Measurements from ENCODE around the gene LGSN.
"Not testable (repeated sequence)": the region's sequence is repeated elsewhere in the genome, so short reads cannot be mapped to it uniquely, and the experiment has no call there.

The LGSN gene

DNA sequence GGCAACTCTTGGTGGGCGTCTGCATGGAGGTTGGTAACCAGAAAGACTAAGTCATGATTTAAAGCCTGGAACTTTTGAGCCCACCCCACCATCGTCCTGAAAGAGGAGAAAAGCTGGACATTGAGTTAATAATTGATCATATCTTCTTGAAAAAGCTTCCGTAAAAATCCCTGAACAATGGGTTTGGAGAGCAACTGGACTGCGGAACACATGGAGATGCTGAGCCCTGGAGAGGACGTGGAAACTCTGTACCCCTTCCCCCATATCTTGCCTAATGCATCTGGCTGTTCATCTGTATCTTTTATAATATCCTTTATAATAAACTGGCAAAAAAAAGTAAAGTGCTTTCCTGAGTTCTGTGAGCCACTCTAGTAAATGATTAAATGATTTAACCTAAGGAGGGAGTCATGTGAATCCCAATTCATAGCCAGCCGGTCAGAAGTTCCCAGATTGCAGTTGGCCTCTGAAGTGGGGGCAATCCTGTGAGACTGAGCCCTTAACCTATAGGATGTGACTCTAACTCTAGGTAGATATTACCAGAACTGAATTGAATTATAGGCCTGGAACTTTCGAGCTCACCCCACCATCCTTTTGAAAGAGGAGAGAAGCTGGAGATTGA lies 26.5 kb upstream of the LGSN start:
- Histone ChIP-seq H3K9me3 (replicated peaks; ENCODE audit: low read length) (no peaks in the 10 kb centered on the region), H3K4me2 (ENCODE audit: low read length) (no peak overlapping the region), H3K36me3 (ENCODE audit: insufficient read depth, low read length) (no peaks in the 10 kb centered on the region), H3K27me3 (ENCODE audit: control insufficient read depth, insufficient read depth, low read length) (no peaks in the 10 kb centered on the region), H3K4me1 (ENCODE audit: control insufficient read depth, insufficient read depth, low read length) (peaks cover 26% of the 10 kb centered on the region), H3K9ac (ENCODE audit: low read depth, low read length) (no peak overlapping the region), H3K4me3 (ENCODE audit: low read length) (no peak overlapping the region)

DNA sequence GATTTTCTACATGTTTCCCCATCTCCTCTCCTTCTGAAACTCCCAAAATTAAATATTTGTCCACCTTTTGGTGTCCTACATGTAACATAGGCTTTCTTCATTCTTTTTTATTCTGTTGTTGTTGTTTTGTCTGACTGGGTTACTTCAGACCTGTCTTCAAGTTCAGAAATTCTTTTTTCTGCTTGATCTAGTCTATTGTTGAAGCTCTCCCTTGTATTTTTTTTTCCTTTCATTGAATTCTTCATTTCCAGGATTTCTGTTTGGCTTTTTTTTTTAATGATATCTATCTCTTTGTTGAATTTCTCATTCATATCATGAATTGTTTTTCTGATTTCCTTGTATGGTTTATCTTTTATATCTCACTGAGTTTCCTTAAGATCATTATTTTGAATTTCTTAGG lies 20.6 kb upstream of the LGSN start:
- no peaks in the 10 kb centered on the region for H3K36me3 ChIP-seq (ENCODE audit: insufficient read depth, low read length)
- no peak overlapping the region for H3K4me2 ChIP-seq (ENCODE audit: low read length)
- no peak overlapping the region for H3K9ac ChIP-seq (ENCODE audit: low read depth, low read length)
- no peaks in the 10 kb centered on the region for H3K4me1 ChIP-seq (ENCODE audit: control insufficient read depth, insufficient read depth, low read length)
- H3K4me3 ChIP-seq (ENCODE audit: low read length) = no peak overlapping the region
- H3K27me3 ChIP-seq (ENCODE audit: control insufficient read depth, insufficient read depth, low read length) = no peaks in the 10 kb centered on the region
- no peaks in the 10 kb centered on the region for H3K9me3 ChIP-seq (replicated peaks; ENCODE audit: low read length)

DNA sequence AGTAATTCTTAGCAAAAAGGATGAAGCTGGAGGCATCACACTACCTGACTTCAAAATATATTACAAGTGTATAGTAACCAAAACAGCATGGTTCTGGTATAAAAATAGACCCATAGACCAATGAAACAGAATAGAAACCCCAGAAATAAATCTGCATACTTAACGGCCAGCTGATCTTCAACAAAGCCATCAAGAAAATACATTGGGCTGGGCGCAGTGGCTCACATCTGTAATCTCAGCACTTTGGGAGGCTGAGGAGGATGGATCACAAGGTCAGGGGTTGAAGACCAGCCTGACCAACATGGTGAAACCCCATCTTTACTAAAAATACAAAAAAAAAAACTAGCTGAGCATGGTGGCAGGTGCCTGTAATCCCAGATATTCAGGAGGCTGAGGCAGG lies 14.9 kb upstream of the LGSN start:
- not testable (repeated sequence) for H3K27me3 ChIP-seq (ENCODE audit: control insufficient read depth, insufficient read depth, low read length); H3K4me1 ChIP-seq (ENCODE audit: control insufficient read depth, insufficient read depth, low read length); H3K9me3 ChIP-seq (replicated peaks; ENCODE audit: low read length); H3K4me2 ChIP-seq (ENCODE audit: low read length); H3K36me3 ChIP-seq (ENCODE audit: insufficient read depth, low read length); H3K9ac ChIP-seq (ENCODE audit: low read depth, low read length); H3K4me3 ChIP-seq (ENCODE audit: low read length)

DNA sequence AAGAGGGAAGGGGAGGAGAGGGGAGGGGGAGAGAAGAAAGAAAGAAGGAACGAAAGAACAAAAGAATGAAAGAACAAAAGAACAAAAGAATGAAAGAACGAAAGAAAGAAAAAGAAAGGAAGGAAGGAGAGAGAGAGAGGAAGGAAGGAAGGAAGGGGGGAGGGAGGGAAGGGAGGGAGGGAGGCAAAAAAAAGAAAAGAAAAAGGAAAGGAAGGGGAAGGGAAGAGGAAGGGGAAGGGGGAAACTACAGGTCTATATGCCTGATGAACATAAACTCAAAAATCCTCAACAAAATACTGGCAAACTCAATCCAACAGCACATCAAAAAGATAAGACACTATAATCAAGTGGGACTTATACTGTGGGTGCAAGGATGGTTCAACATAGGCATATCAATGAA lies 13.7 kb upstream of the LGSN start:
- H3K27me3 ChIP-seq (ENCODE audit: control insufficient read depth, insufficient read depth, low read length) = no peaks in the 10 kb centered on the region
- no peak overlapping the region for H3K9ac ChIP-seq (ENCODE audit: low read depth, low read length)
- H3K4me3 ChIP-seq (ENCODE audit: low read length) = no peak overlapping the region
- no peak overlapping the region for H3K4me2 ChIP-seq (ENCODE audit: low read length)
- H3K4me1 ChIP-seq (ENCODE audit: control insufficient read depth, insufficient read depth, low read length) = no peaks in the 10 kb centered on the region
- no peaks in the 10 kb centered on the region for H3K36me3 ChIP-seq (ENCODE audit: insufficient read depth, low read length)
- no peaks in the 10 kb centered on the region for H3K9me3 ChIP-seq (replicated peaks; ENCODE audit: low read length)

DNA sequence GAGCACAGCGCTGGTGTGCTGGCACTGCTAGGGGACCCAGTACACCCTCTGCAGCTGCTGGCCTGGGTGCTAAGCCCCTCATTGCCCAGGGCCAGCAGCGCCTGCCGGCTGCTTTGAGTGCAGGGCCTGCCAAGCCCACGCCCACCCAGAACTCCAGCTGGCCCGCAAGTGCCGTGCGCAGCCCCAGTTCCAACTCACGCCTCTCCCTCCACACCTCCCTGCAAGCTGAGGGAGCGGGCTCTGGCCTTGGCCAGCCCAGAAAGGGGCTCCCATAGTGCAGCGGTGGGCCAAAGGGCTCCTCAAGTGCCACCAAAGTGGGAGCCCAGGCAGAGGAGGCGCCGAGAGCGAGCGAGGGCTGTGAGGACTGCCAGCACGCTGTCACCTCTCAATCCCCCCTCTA lies 6.8 kb upstream of the LGSN start:
- H3K4me3 ChIP-seq (ENCODE audit: low read length); H3K4me2 ChIP-seq (ENCODE audit: low read length); H3K4me1 ChIP-seq (ENCODE audit: control insufficient read depth, insufficient read depth, low read length); H3K36me3 ChIP-seq (ENCODE audit: insufficient read depth, low read length); H3K9me3 ChIP-seq (replicated peaks; ENCODE audit: low read length); H3K9ac ChIP-seq (ENCODE audit: low read depth, low read length); H3K27me3 ChIP-seq (ENCODE audit: control insufficient read depth, insufficient read depth, low read length): not testable (repeated sequence)

DNA sequence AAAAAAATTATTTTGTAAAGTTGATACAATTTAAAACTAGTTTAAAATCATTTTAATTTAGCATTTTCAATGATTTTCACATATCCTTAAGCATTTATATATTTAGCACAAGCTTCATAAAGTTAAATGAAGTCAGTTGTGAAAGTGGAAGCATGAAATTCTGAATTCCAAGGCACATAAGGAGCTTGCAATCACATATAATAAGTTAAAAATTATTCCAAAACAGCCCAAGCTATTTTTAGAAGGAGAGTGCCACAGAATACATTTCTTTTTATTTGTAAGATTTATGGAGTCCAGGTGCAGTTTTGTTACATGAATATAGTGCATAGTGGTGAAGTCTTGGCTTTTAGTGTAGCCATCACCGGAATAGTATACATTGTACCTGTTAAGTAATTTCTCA lies 3.2 kb upstream of the LGSN start:
- Histone ChIP-seq H3K4me2 (ENCODE audit: low read length) (no peak overlapping the region), H3K9ac (ENCODE audit: low read depth, low read length) (no peak overlapping the region), H3K9me3 (replicated peaks; ENCODE audit: low read length) (no peaks in the 10 kb centered on the region), H3K36me3 (ENCODE audit: insufficient read depth, low read length) (no peaks in the 10 kb centered on the region), H3K27me3 (ENCODE audit: control insufficient read depth, insufficient read depth, low read length) (peaks cover 11% of the 10 kb centered on the region), H3K4me3 (ENCODE audit: low read length) (no peak overlapping the region), H3K4me1 (ENCODE audit: control insufficient read depth, insufficient read depth, low read length) (no peaks in the 10 kb centered on the region)

DNA sequence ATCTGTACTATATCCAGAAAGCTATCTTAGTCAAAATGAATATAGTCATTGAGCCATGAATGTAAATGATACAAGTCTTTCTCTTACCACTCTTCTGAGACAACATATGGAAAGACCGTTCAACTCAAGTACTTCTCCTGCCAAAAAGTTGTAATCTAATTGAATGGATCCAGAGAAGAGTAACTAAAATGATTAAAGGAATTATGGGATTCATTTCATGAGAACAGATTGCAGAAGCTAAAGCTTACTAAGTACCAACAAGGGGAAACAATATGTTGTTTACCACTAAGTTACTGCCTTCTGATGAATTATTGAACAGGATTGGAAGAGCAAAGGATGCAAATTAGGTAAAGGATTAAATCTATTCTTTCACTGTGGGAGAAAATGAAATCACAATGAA lies 2.0 kb upstream of the LGSN start:
- no peaks in the 10 kb centered on the region for H3K36me3 ChIP-seq (ENCODE audit: insufficient read depth, low read length)
- peaks cover 14% of the 10 kb centered on the region for H3K27me3 ChIP-seq (ENCODE audit: control insufficient read depth, insufficient read depth, low read length)
- no peaks in the 10 kb centered on the region for H3K9me3 ChIP-seq (replicated peaks; ENCODE audit: low read length)
- no peak overlapping the region for H3K9ac ChIP-seq (ENCODE audit: low read depth, low read length)
- no peak overlapping the region for H3K4me3 ChIP-seq (ENCODE audit: low read length)
- H3K4me1 ChIP-seq (ENCODE audit: control insufficient read depth, insufficient read depth, low read length) = no peaks in the 10 kb centered on the region
- no peak overlapping the region for H3K4me2 ChIP-seq (ENCODE audit: low read length)

DNA sequence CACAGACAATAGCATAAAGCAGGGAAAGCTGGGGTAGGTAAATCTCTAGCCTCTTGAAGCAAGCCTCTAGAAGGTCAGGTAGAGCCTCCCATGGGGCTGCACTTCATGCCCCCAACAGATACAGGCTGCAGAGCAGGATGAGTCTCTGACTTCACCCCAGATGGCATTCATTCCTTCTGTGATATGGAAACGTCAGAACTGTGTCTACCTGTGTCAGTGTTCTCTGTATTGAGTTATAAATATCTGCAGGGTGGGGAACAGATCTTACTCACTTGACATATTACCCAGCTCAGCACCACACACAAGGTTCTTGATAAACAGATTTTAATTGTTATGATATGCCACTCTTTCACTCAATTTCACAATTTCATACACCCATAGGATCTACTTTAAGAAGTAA lies 2.1 kb downstream of the LGSN start:
- no peaks in the 10 kb centered on the region for H3K9me3 ChIP-seq (replicated peaks; ENCODE audit: low read length)
- H3K4me1 ChIP-seq (ENCODE audit: control insufficient read depth, insufficient read depth, low read length) = no peaks in the 10 kb centered on the region
- H3K4me3 ChIP-seq (ENCODE audit: low read length) = no peak overlapping the region
- H3K27me3 ChIP-seq (ENCODE audit: control insufficient read depth, insufficient read depth, low read length) = peaks cover 14% of the 10 kb centered on the region
- H3K9ac ChIP-seq (ENCODE audit: low read depth, low read length) = no peak overlapping the region
- no peaks in the 10 kb centered on the region for H3K36me3 ChIP-seq (ENCODE audit: insufficient read depth, low read length)
- no peak overlapping the region for H3K4me2 ChIP-seq (ENCODE audit: low read length)

DNA sequence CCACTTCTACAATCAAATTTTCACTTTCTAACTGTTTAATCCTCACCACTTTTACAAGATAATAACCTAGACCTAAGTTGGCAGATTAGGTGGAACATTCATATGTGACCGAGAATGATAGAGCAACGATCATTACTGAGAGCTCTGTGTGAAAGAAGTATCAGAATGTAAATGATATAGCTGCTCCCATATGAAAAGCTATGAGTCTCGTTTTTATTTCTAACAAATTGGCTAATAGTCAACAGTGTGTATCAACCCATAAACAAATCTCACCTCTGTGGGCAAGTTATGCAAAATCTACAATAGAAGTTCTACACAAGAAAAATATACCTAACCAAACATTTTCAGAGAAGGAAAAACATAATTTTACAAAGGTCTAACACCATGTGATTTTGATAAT lies 3.7 kb downstream of the LGSN start:
- no peaks in the 10 kb centered on the region for H3K9me3 ChIP-seq (replicated peaks; ENCODE audit: low read length)
- peaks cover 14% of the 10 kb centered on the region for H3K27me3 ChIP-seq (ENCODE audit: control insufficient read depth, insufficient read depth, low read length)
- no peaks in the 10 kb centered on the region for H3K36me3 ChIP-seq (ENCODE audit: insufficient read depth, low read length)
- no peak overlapping the region for H3K4me3 ChIP-seq (ENCODE audit: low read length)
- H3K9ac ChIP-seq (ENCODE audit: low read depth, low read length) = no peak overlapping the region
- H3K4me1 ChIP-seq (ENCODE audit: control insufficient read depth, insufficient read depth, low read length) = no peaks in the 10 kb centered on the region
- H3K4me2 ChIP-seq (ENCODE audit: low read length) = no peak overlapping the region

DNA sequence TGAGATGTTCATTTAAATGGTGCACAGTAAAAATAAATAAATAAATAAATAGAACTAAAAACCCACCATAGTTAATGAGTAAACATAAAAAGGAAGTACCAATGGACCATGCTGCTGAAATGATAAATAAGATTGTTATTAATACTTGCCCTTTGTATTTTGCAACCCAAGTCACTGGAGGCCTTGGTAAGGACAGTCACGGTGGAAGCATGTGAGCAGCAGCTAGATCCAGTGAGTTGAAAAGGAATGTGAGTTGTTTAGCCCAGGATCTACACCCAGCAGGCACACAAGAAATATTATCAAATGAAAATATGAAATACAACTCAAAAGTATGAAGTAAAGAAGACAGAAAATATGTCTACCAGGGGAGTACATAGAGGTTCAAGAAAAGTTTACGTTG lies 6.7 kb downstream of the LGSN start:
- Histone ChIP-seq H3K36me3 (ENCODE audit: insufficient read depth, low read length) (no peaks in the 10 kb centered on the region), H3K9me3 (replicated peaks; ENCODE audit: low read length) (no peaks in the 10 kb centered on the region), H3K4me2 (ENCODE audit: low read length) (no peak overlapping the region), H3K4me3 (ENCODE audit: low read length) (no peak overlapping the region), H3K9ac (ENCODE audit: low read depth, low read length) (no peak overlapping the region), H3K4me1 (ENCODE audit: control insufficient read depth, insufficient read depth, low read length) (no peaks in the 10 kb centered on the region), H3K27me3 (ENCODE audit: control insufficient read depth, insufficient read depth, low read length) (peaks cover 5% of the 10 kb centered on the region)

DNA sequence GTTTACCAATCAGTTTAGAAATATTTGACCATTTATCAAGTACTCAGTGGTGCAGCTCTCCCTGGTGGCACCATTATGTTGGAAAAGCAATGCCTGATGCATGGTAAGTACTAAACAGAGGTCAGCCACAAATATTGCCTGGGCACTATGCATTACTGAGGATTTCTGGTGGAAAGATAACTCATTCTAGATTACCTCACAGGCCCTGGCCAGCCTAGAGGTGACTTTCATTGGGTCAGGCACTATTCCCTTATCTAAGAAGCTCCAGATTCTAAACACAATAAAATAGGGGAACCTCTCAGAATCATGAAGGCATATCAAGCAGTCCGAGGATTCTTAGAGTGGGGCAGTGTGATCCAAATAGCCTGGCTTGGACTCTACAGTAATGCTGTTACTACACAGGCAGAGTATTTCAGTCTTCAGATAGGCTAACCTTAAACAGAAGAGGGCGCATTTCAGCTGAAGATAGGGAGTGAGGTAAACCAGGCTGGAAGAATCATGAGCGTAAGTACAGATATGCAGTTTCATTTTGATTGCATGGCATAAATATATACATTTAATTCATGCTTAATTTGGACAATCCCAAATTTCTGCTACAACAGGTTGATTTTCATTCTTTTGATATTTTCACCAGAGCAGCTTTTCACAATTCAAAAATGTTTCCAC lies 12.1 kb downstream of the LGSN start:
- H3K4me1 ChIP-seq (ENCODE audit: control insufficient read depth, insufficient read depth, low read length) = no peaks in the 10 kb centered on the region
- H3K9ac ChIP-seq (ENCODE audit: low read depth, low read length) = no peak overlapping the region
- no peaks in the 10 kb centered on the region for H3K9me3 ChIP-seq (replicated peaks; ENCODE audit: low read length)
- no peak overlapping the region for H3K4me2 ChIP-seq (ENCODE audit: low read length)
- no peak overlapping the region for H3K4me3 ChIP-seq (ENCODE audit: low read length)
- no peaks in the 10 kb centered on the region for H3K27me3 ChIP-seq (ENCODE audit: control insufficient read depth, insufficient read depth, low read length)
- no peaks in the 10 kb centered on the region for H3K36me3 ChIP-seq (ENCODE audit: insufficient read depth, low read length)

DNA sequence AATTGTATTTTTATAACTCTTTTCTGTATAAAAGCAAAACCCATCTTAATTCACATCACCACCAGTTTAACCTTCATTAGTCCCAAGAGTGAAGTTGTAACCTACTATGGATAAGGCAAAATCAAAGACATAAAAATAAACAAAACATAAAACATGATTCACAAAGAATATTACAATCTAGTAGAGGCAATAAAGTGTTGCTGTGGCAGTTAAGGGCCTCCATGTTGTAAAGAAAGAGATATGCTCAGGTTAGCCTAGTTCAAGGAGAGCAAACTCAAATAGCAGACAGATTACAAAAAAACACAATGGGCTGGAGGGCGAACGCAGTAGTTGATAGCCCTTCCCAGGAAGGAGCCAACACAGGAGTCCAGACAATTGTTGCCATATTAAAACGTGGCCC lies 13.4 kb downstream of the LGSN start:
- Histone ChIP-seq H3K9me3 (replicated peaks; ENCODE audit: low read length) (no peaks in the 10 kb centered on the region), H3K36me3 (ENCODE audit: insufficient read depth, low read length) (no peaks in the 10 kb centered on the region), H3K9ac (ENCODE audit: low read depth, low read length) (no peak overlapping the region), H3K27me3 (ENCODE audit: control insufficient read depth, insufficient read depth, low read length) (no peaks in the 10 kb centered on the region), H3K4me3 (ENCODE audit: low read length) (no peak overlapping the region), H3K4me2 (ENCODE audit: low read length) (no peak overlapping the region), H3K4me1 (ENCODE audit: control insufficient read depth, insufficient read depth, low read length) (no peaks in the 10 kb centered on the region)
